GM12891 (cell line): ENCODE results near the gene ELK3.

Experiments
- DNase-seq: peaks from one replicate; pipeline ENCODE4 v3.0.0; 2011; ENCODE audit warnings: low spot score; ENCODE audit not compliant: insufficient read length
- FAIRE-seq: peaks from 2 replicates; lab custom pipeline; 2011; peaks lifted over from hg19 to GRCh38; lab: Jason Lieb, UNC
- PAX5 ChIP-seq: IDR thresholded peaks from 2 replicates; pipeline ENCODE4 v1.6.1; 2011; ENCODE audit warnings: low read length, moderate library complexity, mild to moderate bottlenecking; ENCODE audit not compliant: insufficient read depth, severe bottlenecking
- POLR2A ChIP-seq: IDR thresholded peaks from 2 replicates; pipeline ENCODE4 v1.6.1; 2011; ENCODE audit warnings: low read depth, low read length, control low read depth
- POLR2AphosphoS5 ChIP-seq: IDR thresholded peaks from 2 replicates; pipeline ENCODE4 v1.6.1; 2011; ENCODE audit warnings: low read depth, low read length, control low read depth
- POU2F2 ChIP-seq: IDR thresholded peaks from 2 replicates; pipeline ENCODE4 v1.6.1; 2011; ENCODE audit warnings: low read depth, mild to moderate bottlenecking, control low read depth, low read length, moderate library complexity
- SPI1 ChIP-seq: IDR thresholded peaks from 2 replicates; pipeline ENCODE4 v1.6.1; 2011; ENCODE audit warnings: low read depth, low read length, control low read depth
- TAF1 ChIP-seq: IDR thresholded peaks from 2 replicates; pipeline ENCODE4 v1.6.1; 2011; ENCODE audit warnings: low read depth, low read length, control low read depth

The ELK3 gene

GRCh38 chr12:96208801-96209549 is 14.8 kb downstream of the ELK3 start:
- no peak for TF ChIP-seq SPI1
- TF ChIP-seq POLR2A = no peak
- no peak for TF ChIP-seq TAF1
- TF ChIP-seq PAX5 = no peak
- TF ChIP-seq POLR2AphosphoS5 = no peak
- TF ChIP-seq POU2F2 = no peak
- DNase-seq (no peak), FAIRE-seq (no peak)

GRCh38 chr12:96210376-96211055 is 16.3 kb downstream of the ELK3 start:
- FAIRE-seq (peak; percentile 82), DNase-seq (no peak)
- TF ChIP-seq POLR2AphosphoS5 = no peak
- no peak for TF ChIP-seq POLR2A
- TF ChIP-seq PAX5 = no peak
- no peak for TF ChIP-seq POU2F2
- TF ChIP-seq TAF1 = no peak
- TF ChIP-seq SPI1 = no peak

- no peak for DNase-seq
Measured at GRCh38 chr12:96211988-96212387, 17.8 kb downstream of the ELK3 start.

GRCh38 chr12:96212456-96213375 is 18.5 kb downstream of the ELK3 start:
- TF ChIP-seq POLR2A = no peak
- TF ChIP-seq TAF1 = no peak
- TF ChIP-seq POLR2AphosphoS5 = no peak
- no peak for TF ChIP-seq POU2F2
- no peak for TF ChIP-seq PAX5
- TF ChIP-seq SPI1 = no peak
- FAIRE-seq (no peak), DNase-seq (no peak)

More at GRCh38 chr12:96211988-96212387, 17.8 kb downstream of the ELK3 start:
- no peak for TF ChIP-seq PAX5
- TF ChIP-seq POU2F2 = no peak
- no peak for TF ChIP-seq TAF1
- TF ChIP-seq POLR2AphosphoS5 = no peak
- TF ChIP-seq POLR2A = no peak
- no peak for TF ChIP-seq SPI1
- FAIRE-seq = peak; percentile 40

- no peak for DNase-seq
- TF ChIP-seq SPI1 (no peak), TAF1 (no peak), POU2F2 (no peak), POLR2AphosphoS5 (no peak), PAX5 (no peak), POLR2A (no peak)
- FAIRE-seq = no peak
Measured at GRCh38 chr12:96213869-96214268, 19.7 kb downstream of the ELK3 start.

GRCh38 chr12:96215919-96216273 is 21.7 kb downstream of the ELK3 start:
- no peak for DNase-seq
- TF ChIP-seq PAX5 (no peak), POLR2AphosphoS5 (no peak)
- no peak for FAIRE-seq

GRCh38 chr12:96218989-96219678 is 25.0 kb downstream of the ELK3 start:
- no peak for DNase-seq
- TF ChIP-seq POU2F2 (no peak), POLR2A (no peak), TAF1 (no peak), POLR2AphosphoS5 (no peak), SPI1 (no peak), PAX5 (no peak)
- no peak for FAIRE-seq

- no peak for DNase-seq
- TF ChIP-seq SPI1 = no peak
- TF ChIP-seq POLR2A = no peak
- no peak for TF ChIP-seq POLR2AphosphoS5
- TF ChIP-seq TAF1 = no peak
- TF ChIP-seq POU2F2 = no peak
- no peak for TF ChIP-seq PAX5
- FAIRE-seq = no peak
Measured at GRCh38 chr12:96219700-96220206, 25.6 kb downstream of the ELK3 start.

GRCh38 chr12:96220902-96221301 is 26.7 kb downstream of the ELK3 start:
- FAIRE-seq (no peak), DNase-seq (no peak)
- no peak for TF ChIP-seq POLR2AphosphoS5
- TF ChIP-seq SPI1 = no peak
- no peak for TF ChIP-seq PAX5
- no peak for TF ChIP-seq POLR2A
